ENCODE data around the gene GLYR1.

Gene GLYR1

GRCh38 chr16:4860727-4861342 is 13.7 kb upstream of the GLYR1 start:
- ChIA-PET CTCF (interaction anchor here (2.6 kb wide), 1 partner anchor 95 kb away, joined by 9 read pairs; no protein-coding TSS in a partner anchor), POLR2A (no interaction called here)
- no peak for TF ChIP-seq CTCF (IDR thresholded peaks at IDR 0.05; ENCODE audit: insufficient read depth, low read length, missing control alignments)
- DNase-seq (ENCODE audit: low read depth, low spot score): no peak
- H3K4me3 ChIP-seq (ENCODE audit: low read depth, low read length): no peak overlapping the region

GRCh38 chr16:4859900-4860255 is 12.8 kb upstream of the GLYR1 start:
- DNase-seq (ENCODE audit: low read depth, low spot score): no peak
- POLR2A ChIA-PET: no interaction called here
- TF ChIP-seq CTCF (IDR thresholded peaks at IDR 0.05; ENCODE audit: insufficient read depth, low read length, missing control alignments): no peak
- CTCF ChIA-PET: no interaction called here
- no peak overlapping the region for H3K4me3 ChIP-seq (ENCODE audit: low read depth, low read length)

GRCh38 chr16:4859190-4859899 is 12.3 kb upstream of the GLYR1 start:
- DNase-seq (ENCODE audit: low read depth, low spot score): no peak
- CTCF ChIA-PET: interaction anchor here (1.0 kb wide), 1 partner anchor 15 kb away, joined by 3 read pairs; no protein-coding TSS in a partner anchor
- no peak for TF ChIP-seq CTCF (IDR thresholded peaks at IDR 0.05; ENCODE audit: insufficient read depth, low read length, missing control alignments)
- POLR2A ChIA-PET: no interaction called here
- no peak overlapping the region for H3K4me3 ChIP-seq (ENCODE audit: low read depth, low read length)

GRCh38 chr16:4855804-4856203 is 8.7 kb upstream of the GLYR1 start:
- no peak for TF ChIP-seq CTCF (IDR thresholded peaks at IDR 0.05; ENCODE audit: insufficient read depth, low read length, missing control alignments)
- DNase-seq (ENCODE audit: low read depth, low spot score): no peak
- ChIA-PET POLR2A (no interaction called here), CTCF (no interaction called here)
- no peak overlapping the region for H3K4me3 ChIP-seq (ENCODE audit: low read depth, low read length)

GRCh38 chr16:4855371-4855770 is 8.3 kb upstream of the GLYR1 start:
- ChIA-PET CTCF (no interaction called here), POLR2A (no interaction called here)

More at GRCh38 chr16:4855371-4855770, 8.3 kb upstream of the GLYR1 start:
- no peak overlapping the region for H3K4me3 ChIP-seq (ENCODE audit: low read depth, low read length)
- DNase-seq (ENCODE audit: low read depth, low spot score): no peak
- TF ChIP-seq CTCF (IDR thresholded peaks at IDR 0.05; ENCODE audit: insufficient read depth, low read length, missing control alignments): no peak

All from AG04449 (cell line).